Neural progenitor cell (in vitro differentiated cells): ENCODE measurements around the gene CFAP157. TPM values are rescaled to one million over a fixed set of nuclear protein-coding genes. Genes with fewer than 3 reads are reported as not detected.

Experiments used
- DNase-seq: peaks from one replicate; pipeline ENCODE4 v3.0.0-alpha.2; 2016; ENCODE audit warnings: low spot score
- H2AFZ ChIP-seq: fragments of 200-600 bp; sonication (generic); replicated peaks from 2 replicates; pipeline ENCODE4 v1.6.1; 2016; ENCODE audit warnings: antibody characterized with exemption
- H3F3A ChIP-seq: fragments of 200-600 bp; sonication (generic); 2 replicates; pipeline ENCODE4 v1.6.1; 2016; ENCODE audit warnings: antibody characterized with exemption, low read depth
- H3K27ac ChIP-seq: fragments of 200-600 bp; sonication (generic); 2 replicates; pipeline ENCODE4 v1.5.1; 2016; ENCODE audit warnings: mild to moderate bottlenecking
- H3K27me3 ChIP-seq: fragments of 200-600 bp; sonication (generic); 2 replicates; pipeline ENCODE4 v1.6.1; 2016; ENCODE audit warnings: mild to moderate bottlenecking, moderate library complexity
- H3K36me3 ChIP-seq: fragments of 200-600 bp; sonication (generic); 2 replicates; pipeline ENCODE4 v1.5.1; 2016
- H3K4me1 ChIP-seq: fragments of 200-600 bp; sonication (generic); 2 replicates; pipeline ENCODE4 v1.6.1; 2016; ENCODE audit warnings: mixed run types
- H3K4me2 ChIP-seq: fragments of 200-600 bp; sonication (generic); 2 replicates; pipeline ENCODE4 v1.6.1; 2016
- H3K4me3 ChIP-seq: fragments of 200-600 bp; sonication (generic); 2 replicates; pipeline ENCODE4 v1.5.1; 2016
- H3K79me2 ChIP-seq: fragments of 200-600 bp; sonication (generic); 2 replicates; pipeline ENCODE4 v1.6.1; 2016; ENCODE audit warnings: low read depth
- H3K9ac ChIP-seq: fragments of 200-600 bp; sonication (generic); 2 replicates; pipeline ENCODE4 v1.6.1; 2016
- H3K9me3 ChIP-seq: fragments of 200-600 bp; sonication (generic); 2 replicates; pipeline ENCODE4 v1.5.1; 2016; ENCODE audit warnings: low read depth
- H4K20me1 ChIP-seq: fragments of 200-600 bp; sonication (generic); 2 replicates; pipeline ENCODE4 v1.6.1; 2016; ENCODE audit warnings: low read depth
- H3K27ac Mint-ChIP-seq: 3 replicates; pipeline ENCODE4 v1.8.0; 2021; ENCODE audit warnings: mixed read lengths
- H3K27me3 Mint-ChIP-seq: 2 replicates; pipeline ENCODE4 v1.8.0; 2022; ENCODE audit warnings: low read depth, mild to moderate bottlenecking, inconsistent platforms, moderate library complexity, mixed read lengths; ENCODE audit not compliant: insufficient read depth
- H3K36me3 Mint-ChIP-seq: 3 replicates; pipeline ENCODE4 v1.8.0; 2021; ENCODE audit warnings: mixed read lengths
- H3K4me1 Mint-ChIP-seq: 3 replicates; pipeline ENCODE4 v1.8.0; 2021; ENCODE audit warnings: mixed read lengths
- H3K4me3 Mint-ChIP-seq: 3 replicates; pipeline ENCODE4 v1.8.0; 2021; ENCODE audit warnings: mild to moderate bottlenecking, moderate library complexity, mixed read lengths
- H3K9me3 Mint-ChIP-seq: 3 replicates; pipeline ENCODE4 v1.8.0; 2020; ENCODE audit warnings: mixed read lengths
- EZH2 ChIP-seq: fragments of 200-600 bp; sonication (generic); IDR thresholded peaks from 2 replicates; pipeline ENCODE4 v1.6.1; 2017; ENCODE audit warnings: antibody characterized with exemption, mild to moderate bottlenecking, moderate library complexity
- EZH2phosphoT487 ChIP-seq: fragments of 200-600 bp; sonication (generic); IDR thresholded peaks from 2 replicates; pipeline ENCODE4 v1.6.1; 2017; ENCODE audit warnings: antibody characterized with exemption
- total RNA-seq: library from RNA; depleted of rRNA; stranded (reverse); fragments of >200 nt; gene quantifications from 2 replicates; pipeline ENCODE4 v1.2.3, GENCODE V29; 2015; ENCODE audit warnings: low replicate concordance
- TF ChIP-seq, protein P1 (sequence below): fragments of 200-600 bp; sonication (generic); IDR thresholded peaks from 2 replicates; pipeline ENCODE4 v1.5.1; 2017; ENCODE audit warnings: antibody characterized with exemption, mild to moderate bottlenecking

Gene CFAP157
- total RNA-seq, 1 donor from 2014 or later = not detected

DNA sequence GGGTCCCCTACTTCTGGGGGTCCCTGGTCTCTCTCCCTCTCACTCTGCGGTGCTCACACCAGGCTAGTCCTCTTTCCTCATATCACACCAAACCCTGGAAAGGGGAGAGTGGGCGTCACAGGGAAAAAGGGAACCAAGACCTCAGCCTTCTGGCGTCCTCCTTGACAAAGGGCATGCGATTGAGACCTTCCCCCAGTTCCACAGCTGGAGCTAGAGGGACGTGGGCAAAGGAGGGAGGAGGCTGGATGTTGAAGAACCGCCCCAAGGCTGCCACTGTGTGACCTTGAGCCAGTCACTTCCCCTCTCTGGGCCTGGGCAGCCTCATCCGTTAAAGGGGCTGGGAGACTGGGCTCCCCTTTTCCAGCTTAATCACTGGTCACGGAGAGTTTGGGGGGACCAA is 46.8 kb downstream of the CFAP157 start:
- no peak overlapping the region for H3K27ac Mint-ChIP-seq
- H3K4me2 ChIP-seq = peak overlapping the region; percentile 99
- H3K4me1 ChIP-seq = peaks cover 6% of the 10 kb centered on the region
- H3K9me3 ChIP-seq = no peaks in the 10 kb centered on the region
- no peak for TF ChIP-seq EZH2phosphoT487
- H3K36me3 Mint-ChIP-seq = no peaks in the 10 kb centered on the region
- peak overlapping the region; percentile 63 for H3K4me3 Mint-ChIP-seq
- H3K4me3 ChIP-seq = no peak overlapping the region
- H3K27me3 Mint-ChIP-seq = peaks cover 31% of the 10 kb centered on the region
- no peak for DNase-seq
- H2AFZ ChIP-seq = no peak overlapping the region
- H3K9ac ChIP-seq = no peak overlapping the region
- peaks cover 49% of the 10 kb centered on the region for H4K20me1 ChIP-seq
- peaks cover 50% of the 10 kb centered on the region for H3K27me3 ChIP-seq
- no peaks in the 10 kb centered on the region for H3K79me2 ChIP-seq
- H3F3A ChIP-seq = peaks cover 18% of the 10 kb centered on the region
- no peaks in the 10 kb centered on the region for H3K36me3 ChIP-seq
- H3K27ac ChIP-seq = no peak overlapping the region
- no peaks in the 10 kb centered on the region for H3K9me3 Mint-ChIP-seq
- H3K4me1 Mint-ChIP-seq = peaks cover 4% of the 10 kb centered on the region

- H3K4me2 ChIP-seq = peak overlapping the region; percentile 99
- TF ChIP-seq, protein P1, sequence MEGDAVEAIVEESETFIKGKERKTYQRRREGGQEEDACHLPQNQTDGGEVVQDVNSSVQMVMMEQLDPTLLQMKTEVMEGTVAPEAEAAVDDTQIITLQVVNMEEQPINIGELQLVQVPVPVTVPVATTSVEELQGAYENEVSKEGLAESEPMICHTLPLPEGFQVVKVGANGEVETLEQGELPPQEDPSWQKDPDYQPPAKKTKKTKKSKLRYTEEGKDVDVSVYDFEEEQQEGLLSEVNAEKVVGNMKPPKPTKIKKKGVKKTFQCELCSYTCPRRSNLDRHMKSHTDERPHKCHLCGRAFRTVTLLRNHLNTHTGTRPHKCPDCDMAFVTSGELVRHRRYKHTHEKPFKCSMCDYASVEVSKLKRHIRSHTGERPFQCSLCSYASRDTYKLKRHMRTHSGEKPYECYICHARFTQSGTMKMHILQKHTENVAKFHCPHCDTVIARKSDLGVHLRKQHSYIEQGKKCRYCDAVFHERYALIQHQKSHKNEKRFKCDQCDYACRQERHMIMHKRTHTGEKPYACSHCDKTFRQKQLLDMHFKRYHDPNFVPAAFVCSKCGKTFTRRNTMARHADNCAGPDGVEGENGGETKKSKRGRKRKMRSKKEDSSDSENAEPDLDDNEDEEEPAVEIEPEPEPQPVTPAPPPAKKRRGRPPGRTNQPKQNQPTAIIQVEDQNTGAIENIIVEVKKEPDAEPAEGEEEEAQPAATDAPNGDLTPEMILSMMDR = no peak
- TF ChIP-seq EZH2 = peak; percentile 35
- H3F3A ChIP-seq = peaks cover 18% of the 10 kb centered on the region
- no peaks in the 10 kb centered on the region for H3K79me2 ChIP-seq
- peaks cover 6% of the 10 kb centered on the region for H3K4me1 ChIP-seq
- no peaks in the 10 kb centered on the region for H3K36me3 ChIP-seq
- peaks cover 50% of the 10 kb centered on the region for H3K27me3 ChIP-seq
- H3K4me3 Mint-ChIP-seq = peak overlapping the region; percentile 80
- H3K9ac ChIP-seq = no peak overlapping the region
- H3K4me3 ChIP-seq = peak overlapping the region; percentile 85
- H3K27me3 Mint-ChIP-seq = peaks cover 36% of the 10 kb centered on the region
- no peaks in the 10 kb centered on the region for H3K9me3 ChIP-seq
- DNase-seq = peak; percentile 86
- H3K27ac ChIP-seq = no peak overlapping the region
- H2AFZ ChIP-seq = peak overlapping the region; percentile 78
- peaks cover 4% of the 10 kb centered on the region for H3K4me1 Mint-ChIP-seq
- peaks cover 49% of the 10 kb centered on the region for H4K20me1 ChIP-seq
- no peak overlapping the region for H3K27ac Mint-ChIP-seq
- H3K9me3 Mint-ChIP-seq = no peaks in the 10 kb centered on the region
- H3K36me3 Mint-ChIP-seq = no peaks in the 10 kb centered on the region
Measured at GRCh38 chr9:127754099-127755060, 47.6 kb downstream of the CFAP157 start.

GRCh38 chr9:127755061-127756060 is 48.6 kb downstream of the CFAP157 start:
- no peak overlapping the region for H3K27ac ChIP-seq
- no peaks in the 10 kb centered on the region for H3K36me3 ChIP-seq
- Mint-ChIP-seq H3K4me1 (peaks cover 4% of the 10 kb centered on the region), H3K9me3 (no peaks in the 10 kb centered on the region), H3K27ac (no peak overlapping the region), H3K27me3 (peaks cover 34% of the 10 kb centered on the region), H3K4me3 (peak overlapping the region; percentile 75), H3K36me3 (no peaks in the 10 kb centered on the region)
- H3K27me3 ChIP-seq = peaks cover 50% of the 10 kb centered on the region
- no peak for TF ChIP-seq EZH2phosphoT487
- TF ChIP-seq, protein P1 = no peak
- no peak for TF ChIP-seq EZH2
- H3K4me1 ChIP-seq = peaks cover 6% of the 10 kb centered on the region
- H3K4me2 ChIP-seq = peak overlapping the region; percentile 99
- no peaks in the 10 kb centered on the region for H3K79me2 ChIP-seq
- peak overlapping the region; percentile 78 for H2AFZ ChIP-seq
- peak overlapping the region; percentile 85 for H3K4me3 ChIP-seq
- peaks cover 49% of the 10 kb centered on the region for H4K20me1 ChIP-seq
- peak; percentile 89 for DNase-seq
- H3K9me3 ChIP-seq = no peaks in the 10 kb centered on the region
- peaks cover 18% of the 10 kb centered on the region for H3F3A ChIP-seq
- no peak overlapping the region for H3K9ac ChIP-seq
